Measurements from ENCODE around the gene RASSF5.
A peak's percentile ranks its signal among the peaks of the same experiment; 100 is the strongest.

The RASSF5 gene

DNA sequence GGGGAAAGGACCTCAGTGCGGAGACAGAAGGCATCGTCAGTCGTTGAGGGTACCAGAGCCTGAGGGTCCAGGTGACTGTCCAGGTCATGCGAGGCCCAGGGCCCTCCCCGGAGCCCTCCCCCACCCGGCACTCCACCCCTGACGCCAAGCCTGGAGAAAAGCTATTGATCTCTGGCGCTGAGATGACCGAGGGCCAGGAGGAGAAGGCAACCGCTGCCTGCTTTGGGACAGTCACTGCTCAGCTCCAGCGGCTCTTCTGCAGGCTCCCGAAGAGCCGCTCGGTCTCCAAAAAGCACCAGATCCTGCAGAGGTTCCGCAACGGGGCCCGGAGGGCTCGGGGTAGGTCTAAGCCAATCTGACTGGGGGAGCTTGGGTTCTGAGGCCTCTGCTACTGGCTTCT, 10.9 kb downstream of the RASSF5 start:
- DNase-seq = no peak

DNA sequence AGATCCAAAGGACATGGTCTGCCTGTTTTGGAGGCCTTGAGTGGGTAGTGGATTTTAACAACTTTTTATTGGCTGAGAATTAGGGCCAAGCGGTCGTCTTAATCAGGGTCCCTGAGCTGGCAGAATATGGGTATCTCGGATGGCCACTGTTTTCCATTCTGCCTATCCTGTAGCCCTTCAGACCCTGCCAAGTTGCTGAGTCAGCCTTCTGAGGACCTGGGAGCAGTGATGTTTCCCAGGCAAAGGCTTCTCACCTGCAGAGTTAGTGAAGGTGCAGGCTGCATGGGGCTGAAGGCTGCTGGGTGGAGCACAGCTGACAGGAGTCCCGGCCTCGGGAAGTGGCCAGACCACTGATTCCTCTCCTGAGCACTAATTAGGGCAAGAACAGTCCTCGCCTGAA, 11.4 kb downstream of the RASSF5 start:
- DNase-seq = no peak

DNA sequence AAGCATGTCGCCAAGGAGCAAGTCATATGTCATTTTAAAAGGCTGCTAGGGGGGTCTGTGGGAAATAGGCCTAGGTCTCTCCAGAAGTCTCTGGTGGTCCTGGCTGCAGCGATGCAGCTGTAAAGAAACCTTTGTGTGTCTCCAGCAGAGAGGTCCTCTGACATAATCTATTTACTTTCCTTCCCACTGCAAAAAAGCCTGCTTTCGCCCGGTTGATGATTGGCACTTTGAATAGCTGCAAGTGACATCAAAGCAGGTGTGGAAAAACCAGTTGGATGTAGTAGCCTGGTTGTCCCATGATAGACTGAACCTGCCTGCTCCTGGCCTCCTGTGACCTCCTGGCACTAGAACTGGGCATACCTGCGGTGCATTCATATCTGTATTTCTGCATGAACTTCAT, 13.8 kb downstream of the RASSF5 start:
- no peak for DNase-seq

DNA sequence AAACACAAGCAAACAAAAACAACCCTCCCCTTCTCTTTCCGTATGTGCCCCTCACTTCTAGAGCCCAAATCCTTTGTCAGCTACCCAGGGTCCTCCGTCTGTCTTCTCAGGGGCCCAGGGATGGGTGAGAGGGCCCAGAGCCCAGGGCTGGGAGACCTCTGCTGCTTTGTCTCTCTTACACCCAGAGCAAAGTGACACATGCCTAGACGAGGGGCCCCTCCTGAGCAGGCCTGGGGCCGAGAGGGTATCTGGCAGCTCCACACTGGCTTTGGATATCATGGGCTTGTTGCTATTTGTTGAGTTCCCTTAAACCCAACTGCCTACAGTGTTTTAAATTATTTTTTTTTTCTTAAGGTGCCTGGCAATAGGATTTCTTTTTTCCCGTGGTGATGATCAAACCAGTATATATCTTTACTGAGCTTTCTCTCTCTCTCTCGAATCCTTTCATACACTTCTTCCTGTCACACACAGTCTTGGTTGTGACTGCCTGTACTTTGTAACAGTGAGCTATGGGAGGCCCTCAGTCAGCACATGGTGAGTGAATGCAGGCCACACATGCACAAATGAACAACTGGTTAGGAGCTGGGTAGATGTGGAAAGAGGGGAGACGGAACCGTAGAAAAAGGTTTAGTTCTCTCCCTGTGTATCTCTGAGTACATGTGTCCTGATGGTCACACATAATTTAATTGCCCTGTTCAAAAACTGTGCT, 14.5 kb downstream of the RASSF5 start:
- DNase-seq = no peak

DNA sequence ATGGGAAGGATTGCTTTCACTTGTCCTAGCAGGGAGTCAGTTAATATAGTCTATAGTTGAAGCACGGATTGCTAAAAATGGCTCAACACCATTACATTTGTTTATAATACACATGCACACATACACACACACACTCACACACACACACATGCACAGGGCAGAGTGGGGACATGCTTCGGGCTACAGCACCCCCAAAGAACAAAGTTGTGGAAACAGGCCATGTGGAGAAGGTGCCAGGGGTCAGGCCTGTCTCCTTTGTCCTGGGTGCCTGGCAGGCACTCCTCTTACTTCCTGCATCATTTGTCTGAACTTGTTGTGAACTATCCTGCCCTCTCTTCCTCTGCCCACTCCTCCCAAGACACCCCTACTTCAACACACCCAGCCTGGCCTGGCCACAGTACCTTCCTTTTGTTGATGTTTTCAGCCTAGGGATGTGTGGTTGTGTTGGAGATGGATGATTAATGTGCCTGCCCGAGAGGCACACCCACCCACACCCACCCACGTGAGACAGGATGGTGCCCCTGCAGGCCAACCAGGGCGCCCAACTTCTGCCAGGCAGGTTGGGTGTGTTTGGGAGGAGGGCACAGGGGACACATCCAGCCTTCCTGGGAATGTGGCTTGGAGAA, 17.5 kb downstream of the RASSF5 start:
- DNase-seq = no peak

DNA sequence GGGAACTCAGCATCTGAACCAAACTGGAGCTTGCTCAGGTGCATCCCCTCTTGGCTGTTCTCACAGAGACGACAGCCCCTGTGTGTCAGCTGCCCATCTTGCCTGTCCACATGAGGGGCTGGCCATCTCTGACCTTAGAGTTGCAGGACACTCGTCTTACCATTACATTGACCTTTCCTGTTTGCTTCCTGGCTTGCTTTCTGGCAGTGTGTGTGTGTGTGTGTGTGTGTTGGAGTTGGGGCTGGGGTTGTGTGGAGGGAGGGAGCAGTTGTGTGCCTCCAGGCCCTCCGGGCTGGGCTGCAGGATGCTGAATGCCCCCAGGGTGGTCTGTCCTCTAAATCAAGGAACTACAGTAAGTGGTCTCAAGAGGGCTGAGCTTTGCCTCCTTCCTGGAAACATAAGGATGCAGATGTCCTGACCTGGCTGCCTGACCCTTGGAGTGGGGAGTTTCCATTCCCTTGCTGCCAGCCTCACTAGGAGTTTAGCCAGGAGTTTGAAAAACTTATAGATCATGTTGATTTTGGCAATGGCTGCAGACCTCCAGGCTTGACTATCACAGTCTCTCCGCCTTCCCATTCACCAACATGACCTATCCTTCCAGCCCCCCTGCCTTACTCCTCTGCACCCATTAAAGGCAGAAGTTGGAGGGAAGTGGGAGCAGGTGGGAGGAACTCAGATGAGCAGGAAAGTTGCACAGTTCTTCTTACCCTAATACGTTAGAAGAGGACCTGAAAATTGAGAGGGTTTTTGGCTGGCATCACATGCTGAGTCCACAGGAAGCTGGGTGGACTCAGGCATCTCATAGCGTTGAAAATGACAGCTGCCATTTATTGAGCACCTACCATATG, 19.0 kb downstream of the RASSF5 start:
- DNase-seq = no peak

DNA sequence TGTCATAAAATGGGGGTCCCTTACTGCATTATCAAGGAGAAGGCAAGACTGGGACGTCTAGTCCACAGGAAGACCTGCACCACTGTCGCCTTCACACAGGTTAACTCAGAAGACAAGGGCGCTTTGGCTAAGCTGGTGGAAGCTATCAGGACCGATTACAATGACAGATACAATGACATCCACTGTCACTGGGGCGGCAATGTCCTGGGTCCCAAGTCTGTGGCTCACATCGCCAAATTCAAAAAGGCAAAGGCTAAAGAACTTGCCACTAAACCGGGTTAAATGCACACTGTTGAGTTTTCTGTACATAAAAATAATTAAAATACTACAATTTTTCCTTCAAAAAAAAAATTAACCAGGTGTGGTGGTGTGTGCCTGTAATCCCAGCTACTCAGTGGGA, 22.1 kb downstream of the RASSF5 start:
- no peak for DNase-seq

DNA sequence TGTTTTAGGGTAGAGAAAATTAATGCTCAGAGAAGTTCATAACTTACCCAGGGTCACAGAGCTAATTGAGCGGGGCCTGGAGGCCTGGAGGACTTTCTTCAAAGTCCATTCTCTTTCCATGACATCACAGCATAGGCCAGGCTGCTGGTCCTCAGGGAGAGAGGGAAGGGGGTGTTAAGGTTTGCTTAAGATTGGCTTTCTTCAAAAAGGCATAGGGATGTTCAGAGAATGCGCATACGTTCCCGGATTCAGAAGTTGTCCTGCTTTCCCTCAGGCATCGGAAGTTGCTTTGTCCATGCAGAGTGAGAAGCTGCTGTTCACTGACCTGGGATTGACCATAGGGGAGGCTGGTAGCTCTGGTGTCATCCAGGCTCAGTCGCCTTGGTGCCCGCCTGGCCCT, 25.0 kb downstream of the RASSF5 start:
- DNase-seq = no peak

DNA sequence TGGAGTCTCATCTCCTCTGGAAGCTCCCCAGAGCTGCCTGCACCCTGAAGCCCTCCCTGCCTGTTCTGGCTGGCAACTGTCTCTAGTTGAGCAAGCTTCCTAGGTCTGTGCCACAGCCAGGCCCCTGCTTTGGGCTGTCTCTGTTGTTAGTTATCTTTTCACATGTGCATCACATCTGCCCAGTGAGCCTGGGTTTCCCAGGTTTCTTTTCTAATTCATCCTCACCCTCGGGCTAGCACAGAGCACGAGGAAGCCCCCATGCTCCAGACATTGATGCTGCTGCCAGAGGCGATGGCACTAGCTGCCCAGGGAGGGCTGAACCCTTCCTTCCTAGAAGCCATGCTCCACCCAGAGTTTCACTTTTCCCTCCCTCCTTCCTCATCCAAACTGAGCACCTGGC, 27.2 kb downstream of the RASSF5 start:
- DNase-seq = no peak

DNA sequence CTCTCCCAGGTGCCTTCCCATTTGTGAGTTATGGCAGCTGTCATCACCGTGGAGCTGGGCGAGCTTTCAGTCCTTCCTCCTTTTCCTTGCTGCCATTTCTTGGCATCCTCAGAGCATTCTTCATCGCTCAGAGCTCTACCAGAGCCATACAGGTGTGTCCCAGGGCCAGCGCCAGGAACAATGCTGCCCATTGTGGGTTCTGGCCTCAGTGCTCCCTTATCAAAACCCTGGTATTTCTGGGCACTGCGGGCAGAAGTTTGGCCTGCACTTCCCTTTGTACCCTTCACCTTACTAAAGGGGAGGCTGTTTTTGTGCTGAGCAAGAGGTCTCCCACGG, 28.5 kb downstream of the RASSF5 start:
- no peak for DNase-seq

DNA sequence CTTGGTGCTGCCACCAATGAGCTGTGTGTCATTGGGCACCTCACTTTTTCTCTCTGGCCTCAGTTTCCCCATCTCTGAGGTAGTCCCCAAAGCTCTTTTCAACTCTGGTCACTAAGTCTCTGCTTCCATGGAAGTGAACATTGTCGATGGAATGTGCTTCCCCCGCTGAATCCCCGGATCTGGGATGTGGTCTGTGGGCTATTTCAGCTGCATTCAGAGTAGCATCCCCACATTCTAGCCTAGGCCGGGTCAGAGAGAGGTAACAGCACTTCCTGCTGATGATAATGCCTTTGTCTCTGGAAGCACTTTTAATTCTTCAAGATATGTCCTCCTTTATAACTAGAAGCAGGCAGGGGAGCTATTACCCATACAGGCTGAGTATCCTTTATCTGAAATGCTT, 29.8 kb downstream of the RASSF5 start:
- DNase-seq = no peak

DNA sequence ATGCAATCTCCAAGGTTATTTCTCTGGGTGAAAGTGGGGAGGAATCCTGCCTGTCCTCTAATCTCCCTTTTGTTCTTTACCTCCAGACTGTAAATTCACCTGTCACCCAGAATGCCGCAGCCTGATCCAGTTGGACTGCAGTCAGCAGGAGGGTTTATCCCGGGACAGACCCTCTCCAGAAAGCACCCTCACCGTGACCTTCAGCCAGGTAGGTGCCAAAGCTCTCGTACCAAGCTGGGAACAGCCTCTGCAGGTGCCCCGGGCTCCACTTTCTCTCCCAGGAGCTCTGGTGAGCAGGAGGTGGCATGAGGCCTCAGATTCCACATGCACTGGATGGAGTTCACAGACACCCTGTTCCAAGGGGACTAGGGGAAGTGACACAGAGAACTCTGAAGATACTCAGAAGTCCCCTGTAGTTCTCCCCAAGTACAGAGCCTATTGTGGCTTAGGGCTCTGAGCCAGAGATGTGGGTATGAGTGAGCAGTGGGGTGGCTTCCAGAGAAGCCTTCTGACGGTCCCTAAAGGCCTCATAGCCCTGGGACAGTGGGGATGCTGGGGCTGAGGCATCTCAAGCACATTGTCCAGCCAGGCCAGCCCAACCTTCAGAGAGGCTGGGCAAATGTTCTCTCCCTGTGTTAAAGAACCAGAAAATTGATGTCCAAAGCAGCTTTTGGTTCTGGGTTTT, 30.9 kb downstream of the RASSF5 start:
- no peak for DNase-seq

DNA sequence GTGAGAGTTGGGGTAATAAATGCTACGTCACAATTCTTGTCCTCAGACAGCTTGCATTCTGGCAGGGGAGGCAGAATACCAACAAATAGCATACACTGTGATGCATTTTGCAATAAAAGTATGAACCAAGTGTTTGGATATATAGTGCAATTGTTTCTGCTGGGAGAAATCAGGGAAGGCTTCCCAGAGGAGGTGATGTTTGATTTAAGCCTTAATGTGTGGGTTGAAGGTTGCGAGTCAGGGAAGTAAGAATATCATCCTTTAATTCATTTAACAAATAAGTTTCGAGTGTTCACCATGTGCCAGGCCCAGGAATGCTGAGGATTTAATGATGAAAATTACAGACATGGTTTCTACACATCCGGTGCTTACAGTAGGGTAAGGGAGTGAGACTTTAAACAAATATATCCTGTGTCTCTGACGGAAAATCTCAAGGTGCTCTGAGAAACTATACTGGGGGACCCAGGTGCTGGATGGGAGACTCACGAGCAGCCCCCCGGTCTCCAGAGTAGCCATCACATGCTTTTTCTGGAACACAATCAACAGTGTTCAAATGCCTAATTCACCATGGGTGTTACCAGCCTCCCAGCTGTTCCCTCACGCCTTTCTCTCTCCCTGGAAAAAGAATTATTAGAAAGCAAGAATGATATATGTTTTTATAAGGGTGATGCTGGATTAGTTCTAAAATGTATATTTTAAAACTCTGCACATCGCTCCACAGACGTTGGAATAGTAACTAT, 31.7 kb downstream of the RASSF5 start:
- DNase-seq = no peak

DNA sequence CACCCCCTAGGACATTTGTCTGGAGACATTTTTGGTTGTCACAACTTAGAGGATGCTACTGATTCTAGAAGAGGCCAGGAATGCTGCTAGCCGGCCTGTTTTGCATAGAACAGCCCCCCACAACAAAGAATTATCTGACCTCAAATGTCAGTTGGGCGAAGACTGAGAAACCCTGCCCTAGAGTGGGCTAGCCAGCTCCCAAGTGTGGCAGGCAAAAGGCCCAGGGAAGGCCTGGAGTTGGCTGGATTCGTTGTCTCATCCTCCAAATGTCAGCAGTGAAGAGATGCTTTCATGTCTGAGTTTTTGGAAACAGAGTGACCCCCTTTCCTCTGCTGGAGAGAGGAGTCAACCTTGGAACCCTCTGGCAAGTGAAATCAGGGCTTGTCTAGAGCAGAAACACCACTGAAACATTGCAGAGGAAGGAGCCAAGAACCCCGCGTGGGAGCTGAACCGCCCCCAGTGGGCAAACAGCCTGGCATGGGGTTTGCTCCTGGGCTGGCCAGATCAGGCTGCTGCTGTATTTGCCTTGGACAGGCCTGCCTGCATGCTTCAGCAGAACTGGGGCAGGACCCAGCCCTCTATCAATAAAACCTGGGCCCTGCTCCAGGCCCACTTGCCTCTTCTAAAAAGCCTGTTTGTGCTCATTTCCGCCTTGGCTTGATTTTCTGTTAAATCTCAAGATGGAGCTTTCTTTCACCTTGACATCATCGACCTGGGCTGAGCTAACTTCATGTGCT, 32.9 kb downstream of the RASSF5 start:
- DNase-seq = no peak

DNA sequence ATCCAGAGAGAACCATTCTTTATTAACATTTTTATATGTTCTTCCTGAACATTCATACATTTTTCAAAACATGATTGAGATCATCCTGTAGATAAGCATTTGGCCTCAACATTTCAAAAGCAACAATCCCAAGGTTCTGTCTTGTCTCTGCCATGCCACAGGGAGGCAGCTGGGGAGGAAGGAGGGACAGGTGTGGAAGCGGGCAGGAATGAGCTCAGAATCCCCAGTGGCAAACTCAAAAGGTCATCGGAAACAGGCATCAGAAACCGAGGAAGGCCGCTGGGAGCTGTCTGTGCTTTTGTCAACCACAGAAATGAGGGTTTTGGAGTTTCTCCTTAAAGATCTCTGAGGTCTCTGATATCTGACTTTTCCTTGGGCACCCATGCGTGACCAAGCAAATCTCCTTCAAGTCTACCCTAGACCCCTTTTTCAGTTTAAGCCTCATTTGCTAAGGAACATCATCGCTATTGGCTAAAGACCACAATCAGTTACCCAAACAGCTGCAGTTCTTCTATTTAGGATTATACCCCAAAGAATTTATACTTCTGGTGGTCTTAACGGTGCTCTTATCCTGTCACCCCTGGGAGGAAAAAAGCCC, 34.0 kb downstream of the RASSF5 start:
- DNase-seq = no peak

DNA sequence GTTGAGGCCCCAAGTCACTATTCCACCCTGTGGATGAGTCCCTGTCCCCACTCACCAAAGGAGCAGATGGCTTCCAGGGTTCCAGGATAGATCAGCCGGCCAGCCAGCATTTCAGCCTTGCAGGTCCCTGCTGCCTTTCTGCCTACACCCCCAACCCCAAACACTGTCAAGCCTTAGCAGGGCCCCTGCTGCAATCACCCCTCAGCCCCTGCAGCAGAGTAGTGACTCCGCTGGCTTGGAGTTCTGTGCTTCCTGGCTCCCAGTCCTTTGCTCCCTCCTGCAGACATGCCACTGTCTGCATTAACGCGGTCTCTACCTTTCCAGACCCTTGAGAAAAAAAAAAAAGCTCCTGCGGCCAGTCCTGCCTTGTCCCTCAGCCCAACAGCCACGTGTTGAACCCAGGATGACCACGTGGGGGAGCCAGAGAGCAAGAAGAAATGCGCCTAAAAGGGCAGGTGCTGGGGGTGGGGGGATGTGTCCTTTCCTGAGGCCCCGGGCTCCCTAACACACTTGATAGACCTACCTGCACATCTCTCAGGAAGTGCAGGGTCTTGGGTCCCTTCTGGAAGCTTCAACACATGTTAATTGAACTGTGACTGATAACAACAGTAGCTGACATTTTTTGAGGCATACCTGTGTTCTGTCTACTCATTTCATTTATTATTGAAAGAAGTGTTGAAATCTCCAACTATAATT, 37.4 kb downstream of the RASSF5 start:
- DNase-seq = peak; percentile 58 to 91 (median 72)

DNA sequence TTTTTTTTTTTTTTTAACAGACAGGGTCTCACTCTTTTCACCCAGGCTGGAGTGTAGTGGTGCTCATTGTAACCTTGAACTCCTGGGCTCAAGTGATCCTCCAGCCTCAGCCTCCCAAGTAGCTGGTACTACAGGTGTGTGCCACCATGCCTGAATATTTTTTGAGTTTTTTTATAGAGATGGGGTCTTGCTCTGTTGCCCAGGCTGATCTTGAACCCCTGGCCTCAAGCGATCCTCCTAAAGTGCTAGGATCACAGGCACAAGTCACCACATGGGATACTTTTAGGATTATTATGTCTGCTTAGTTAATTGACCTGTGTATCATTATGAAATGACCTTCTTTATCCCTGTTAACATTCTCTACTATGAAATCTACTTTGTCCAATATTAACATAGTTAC, 38.0 kb downstream of the RASSF5 start:
- no peak for DNase-seq

DNA sequence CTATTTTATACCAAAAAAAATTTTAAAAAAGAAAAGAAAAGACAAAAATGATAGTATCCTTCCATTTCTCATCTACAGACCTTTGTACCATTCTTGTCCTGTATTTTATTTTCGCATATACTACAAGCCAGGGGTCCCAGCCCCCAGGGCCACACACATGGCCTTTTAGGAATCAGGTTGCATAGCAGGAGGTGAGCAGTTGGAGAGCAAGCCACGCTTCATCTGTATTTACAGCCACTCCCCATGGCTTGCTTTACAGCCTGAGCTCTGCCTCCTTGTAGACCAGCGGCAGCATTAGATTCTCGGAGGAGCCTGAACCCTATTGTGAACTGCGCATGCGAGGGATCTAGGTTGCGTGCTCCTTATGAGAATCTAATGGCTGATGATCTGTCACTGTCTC, 39.8 kb downstream of the RASSF5 start:
- no peak for DNase-seq

DNA sequence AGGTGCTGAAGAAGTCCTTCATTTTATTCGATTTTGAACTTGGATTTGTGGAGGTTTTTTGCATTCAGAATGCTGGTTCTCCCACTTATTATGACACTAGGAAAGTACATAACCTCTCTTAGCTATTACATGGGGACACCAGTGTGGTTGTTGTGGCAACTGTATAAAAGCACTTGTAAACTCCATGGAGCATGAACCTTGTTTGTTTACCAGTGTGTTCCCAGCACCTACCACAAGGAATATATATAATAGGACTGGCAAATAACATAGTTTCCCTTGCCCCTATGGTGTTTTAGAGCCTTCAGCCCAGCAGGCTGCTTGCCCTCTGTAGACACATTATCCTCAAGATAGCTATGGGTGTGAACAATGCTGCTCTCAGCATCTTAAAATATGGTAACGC, 43.1 kb downstream of the RASSF5 start:
- no peak for DNase-seq

DNA sequence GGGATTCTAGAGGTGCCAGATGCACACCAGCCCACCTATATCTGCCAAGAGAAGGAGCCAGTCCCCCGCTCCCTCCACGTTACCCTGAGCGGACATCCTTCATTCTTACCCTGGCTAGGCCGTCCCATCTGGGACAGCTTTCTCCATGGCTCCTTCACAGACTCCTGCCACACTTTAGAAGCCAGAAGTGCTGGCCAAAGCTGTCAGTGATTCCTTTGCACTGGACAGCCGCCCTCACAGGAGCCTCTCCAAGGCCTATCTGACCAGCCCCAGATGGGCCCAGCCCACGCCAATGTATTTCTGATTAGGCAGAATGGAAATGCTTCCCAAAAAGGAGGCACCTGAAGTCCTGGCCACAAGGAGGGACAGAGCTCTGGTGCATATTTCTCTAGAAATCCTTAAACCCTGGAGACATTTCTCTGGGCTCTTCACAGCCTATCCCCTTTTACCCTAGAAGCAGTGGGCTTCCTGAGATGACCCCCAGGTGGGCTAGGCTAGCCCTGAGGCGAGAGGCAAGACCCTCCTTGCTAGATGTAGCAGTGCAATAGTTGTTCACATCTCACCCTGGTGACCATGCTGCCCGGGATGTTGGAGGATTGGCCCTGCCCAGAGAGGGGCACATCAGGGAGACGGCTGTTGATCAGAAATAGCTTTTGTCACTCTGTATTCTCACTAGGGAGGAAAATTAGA, 44.1 kb downstream of the RASSF5 start:
- no peak for DNase-seq

DNA sequence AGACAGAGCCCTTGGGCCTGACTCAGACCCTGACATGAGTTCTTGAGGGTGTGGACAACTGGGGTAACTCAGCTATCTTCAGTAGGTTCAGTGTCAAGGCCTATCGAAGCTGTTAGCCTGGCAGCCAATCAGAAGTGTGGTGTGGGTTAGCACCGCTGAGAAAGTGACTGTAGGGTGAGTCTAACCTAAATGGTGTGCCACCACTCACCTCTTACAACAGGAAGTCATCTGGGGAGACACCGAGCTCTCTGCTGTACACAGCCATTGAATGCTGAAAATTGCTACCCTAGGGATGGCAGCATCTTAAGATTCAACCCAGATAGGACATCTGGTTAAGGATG, 44.6 kb downstream of the RASSF5 start:
- DNase-seq = peak; percentile 29 to 53 (median 40)
